BE2C (cell line): ENCODE measurements around the gene MAP3K5.

Experiments
- DNase-seq: peaks from one replicate; pipeline ENCODE4 v3.0.0-alpha.2; 2020
- H3K27me3 ChIP-seq: fragments of 250-450 bp; sonication (Bioruptor Pico); 2 replicates; pipeline ENCODE4 v1.5.1; 2020; ENCODE audit warnings: mild to moderate bottlenecking
- H3K36me3 ChIP-seq: fragments of 250-450 bp; sonication (Bioruptor Pico); 2 replicates; pipeline ENCODE4 v1.5.1; 2020; ENCODE audit warnings: mild to moderate bottlenecking
- H3K4me1 ChIP-seq: fragments of 250-450 bp; sonication (Bioruptor Pico); 2 replicates; pipeline ENCODE4 v1.5.1; 2020
- H3K4me3 ChIP-seq: 2 replicates; pipeline ENCODE4 v1.5.1; 2011; ENCODE audit warnings: low read depth, low read length
- H3K9me3 ChIP-seq: fragments of 250-450 bp; sonication (Bioruptor Pico); 2 replicates; pipeline ENCODE4 v1.5.1; 2020
- CTCF ChIP-seq: IDR thresholded peaks from 2 replicates; pipeline ENCODE4 v1.5.1; 2012; ENCODE audit warnings: mild to moderate bottlenecking, low read depth, low read length

MAP3K5 gene

GRCh38 chr6:136788069-136788902 is 4.0 kb downstream of the MAP3K5 start:
- Histone ChIP-seq H3K9me3 (no peaks in the 10 kb centered on the region), H3K27me3 (no peaks in the 10 kb centered on the region), H3K36me3 (no peaks in the 10 kb centered on the region; the same call in 1 of the 2 replicates), H3K4me3 (no peak overlapping the region), H3K4me1 (no peaks in the 10 kb centered on the region; the same call in 1 of the 2 replicates)
- DNase-seq, result no peak
- no peak for TF ChIP-seq CTCF

GRCh38 chr6:136787726-136788068 is 4.6 kb downstream of the MAP3K5 start:
- Histone ChIP-seq H3K4me3 (no peak overlapping the region), H3K9me3 (no peaks in the 10 kb centered on the region), H3K36me3 (no peaks in the 10 kb centered on the region; the same call in 1 of the 2 replicates), H3K4me1 (no peaks in the 10 kb centered on the region; the same call in 1 of the 2 replicates), H3K27me3 (no peaks in the 10 kb centered on the region)
- DNase-seq, result no peak
- TF ChIP-seq CTCF, result no peak

GRCh38 chr6:136786658-136787057 is 5.6 kb downstream of the MAP3K5 start:
- DNase-seq, result no peak
- no peaks in the 10 kb centered on the region; the same call in 1 of the 2 replicates for H3K36me3 ChIP-seq
- no peaks in the 10 kb centered on the region; the same call in 1 of the 2 replicates for H3K4me1 ChIP-seq
- no peaks in the 10 kb centered on the region for H3K9me3 ChIP-seq
- no peaks in the 10 kb centered on the region for H3K27me3 ChIP-seq
- TF ChIP-seq CTCF, result no peak
- H3K4me3 ChIP-seq, result no peak overlapping the region

DNA sequence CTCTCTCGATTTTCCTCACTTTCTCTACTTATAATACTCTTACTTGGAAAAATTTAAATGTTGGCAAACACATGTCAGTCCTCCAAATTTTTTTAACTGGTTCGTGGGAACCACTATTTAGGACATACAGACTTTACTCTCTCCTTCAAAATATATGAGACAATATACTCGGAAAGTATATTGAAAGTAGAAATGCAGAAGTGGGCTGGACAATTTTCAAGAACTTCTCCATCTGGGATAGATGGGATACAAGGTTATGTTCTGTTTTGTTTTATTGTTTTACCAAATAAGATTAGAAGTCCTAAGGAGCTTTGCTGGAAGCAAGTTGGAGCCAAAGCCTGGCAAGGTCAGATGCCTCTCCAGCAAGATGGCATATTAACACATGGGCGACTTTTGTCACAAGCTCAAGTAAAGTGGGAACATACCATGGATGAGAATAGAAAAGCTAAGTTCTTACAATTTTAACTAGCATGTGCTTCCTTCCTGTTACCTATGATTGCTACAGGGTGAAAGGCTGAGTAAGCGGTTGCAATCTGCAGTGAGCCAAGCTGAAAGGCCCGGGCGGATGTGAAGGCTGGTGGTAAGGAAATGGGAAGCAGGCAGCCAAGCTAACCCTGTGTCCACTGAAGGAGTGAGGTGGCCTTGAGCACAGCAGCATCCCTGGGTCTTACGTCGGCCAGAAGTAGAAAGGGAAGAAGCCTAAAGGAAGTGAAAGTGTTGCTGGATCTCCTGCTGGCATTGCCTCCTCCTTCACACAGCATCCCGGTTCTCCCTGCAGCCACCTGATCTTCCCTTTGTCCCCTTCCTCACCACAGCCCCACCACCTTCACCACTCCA is 7.1 kb downstream of the MAP3K5 start:
- no peaks in the 10 kb centered on the region for H3K27me3 ChIP-seq
- DNase-seq, result no peak
- no peaks in the 10 kb centered on the region for H3K9me3 ChIP-seq
- H3K36me3 ChIP-seq, result no peaks in the 10 kb centered on the region; the same call in 1 of the 2 replicates
- no peak overlapping the region for H3K4me3 ChIP-seq
- H3K4me1 ChIP-seq, result no peaks in the 10 kb centered on the region; the same call in 1 of the 2 replicates
- TF ChIP-seq CTCF, result no peak

GRCh38 chr6:136784271-136784664 is 8.0 kb downstream of the MAP3K5 start:
- peaks cover 4% of the 10 kb centered on the region for H3K4me1 ChIP-seq
- no peaks in the 10 kb centered on the region; the same call in 1 of the 2 replicates for H3K36me3 ChIP-seq
- H3K4me3 ChIP-seq, result no peak overlapping the region
- no peak for DNase-seq
- no peak for TF ChIP-seq CTCF
- no peaks in the 10 kb centered on the region for H3K9me3 ChIP-seq
- H3K27me3 ChIP-seq, result no peaks in the 10 kb centered on the region
